NCI-H526 treated with DMSO at 0.1 percent for 48 hours (cell line): ENCODE data around the gene XRCC6.

ENCODE experiments used
- DNase-seq: peaks from one replicate; lab custom pipeline; 2025; lab: John Stamatoyannopoulos, UW

XRCC6 gene

DNA sequence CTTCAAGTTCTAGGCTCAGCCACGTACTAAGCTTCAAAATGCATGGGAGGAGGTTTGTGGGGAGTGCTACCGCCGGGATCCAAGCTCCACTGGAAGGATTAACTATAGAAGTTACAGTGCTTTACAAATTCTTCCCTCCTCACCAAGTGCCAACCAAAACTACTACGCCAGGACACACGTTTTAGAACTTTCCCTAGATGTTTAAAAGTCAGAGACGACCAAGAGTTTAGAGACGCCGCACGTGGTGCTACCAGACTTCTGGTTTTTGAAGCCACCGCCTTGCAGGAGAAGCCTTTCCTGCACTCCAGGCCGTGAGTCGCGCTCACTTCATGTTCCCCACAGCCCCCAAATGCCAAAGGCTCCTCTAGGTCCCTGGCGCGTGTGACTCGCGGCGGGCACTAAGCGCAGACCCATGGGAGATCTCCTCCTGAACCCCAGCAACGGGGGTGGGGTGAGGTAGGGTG, 66.8 kb downstream of the XRCC6 start:
- no peak for DNase-seq

DNA sequence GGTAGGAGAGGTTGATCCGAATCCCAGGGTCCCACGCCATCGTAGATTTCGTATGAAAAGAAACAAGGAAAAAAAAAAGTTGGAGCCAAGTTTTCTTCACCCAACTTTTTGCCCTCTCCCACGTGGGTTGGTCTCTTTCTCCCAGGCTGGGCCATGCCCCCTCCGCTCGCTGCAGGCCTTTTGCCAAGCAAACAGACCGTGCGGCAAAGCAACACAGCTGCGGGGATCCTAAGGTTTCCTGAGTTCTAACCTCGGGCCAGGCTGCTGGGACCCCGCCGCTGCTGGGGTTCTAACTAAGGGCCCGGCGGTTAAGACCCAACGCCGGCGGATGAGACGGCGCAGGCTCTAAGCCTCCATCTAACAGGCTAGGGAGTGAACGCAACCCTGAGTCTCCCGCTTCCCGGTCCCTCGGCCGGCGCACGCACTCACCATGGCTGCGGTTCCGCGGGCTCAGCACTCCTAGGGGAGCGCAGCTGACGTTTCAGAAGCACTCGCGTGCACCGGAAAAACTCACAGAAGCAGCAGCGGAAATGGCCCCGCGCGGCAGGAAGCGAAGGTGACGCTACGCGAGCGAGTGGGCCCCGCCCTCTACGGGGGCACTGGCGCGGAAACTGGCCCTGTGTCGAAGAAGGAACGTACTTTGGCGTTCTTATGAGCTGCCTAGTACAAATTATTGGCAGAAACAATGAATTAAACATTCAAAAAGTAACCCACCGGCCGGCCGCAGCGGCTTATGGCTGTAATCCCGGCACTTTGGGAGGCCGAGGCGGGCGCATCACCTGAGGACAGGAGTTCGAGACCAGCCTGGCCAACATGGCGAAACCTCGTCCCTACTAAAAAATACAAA, 67.5 kb downstream of the XRCC6 start, which contains the start of gene SNU13:
TSS of gene SNU13 (minus strand) at position 503 of the 847 bp plus-strand sequence. CDS start at position 432, 71 bp downstream.
- DNase-seq, result peak; percentile 60

DNA sequence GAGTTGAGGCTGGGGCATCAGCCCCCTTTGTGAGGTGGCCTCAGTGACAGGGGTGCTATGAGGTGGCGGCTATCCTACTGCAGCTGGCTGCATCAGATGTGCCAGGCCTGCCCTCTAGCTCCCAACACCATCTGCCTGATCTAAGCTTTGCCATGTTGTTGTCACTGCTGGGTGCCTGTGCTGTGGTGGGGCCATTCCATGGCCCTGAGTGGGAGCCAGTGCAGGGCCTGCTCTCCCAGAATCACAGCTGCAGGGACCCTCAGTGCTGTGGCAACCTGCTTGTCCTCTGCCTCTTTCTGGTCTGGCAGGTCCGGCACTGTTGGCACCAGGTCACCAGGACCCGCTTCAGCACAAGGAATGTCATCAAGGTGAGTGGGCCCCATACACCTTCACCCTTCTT, 69.4 kb downstream of the XRCC6 start:
- DNase-seq, result no peak

DNA sequence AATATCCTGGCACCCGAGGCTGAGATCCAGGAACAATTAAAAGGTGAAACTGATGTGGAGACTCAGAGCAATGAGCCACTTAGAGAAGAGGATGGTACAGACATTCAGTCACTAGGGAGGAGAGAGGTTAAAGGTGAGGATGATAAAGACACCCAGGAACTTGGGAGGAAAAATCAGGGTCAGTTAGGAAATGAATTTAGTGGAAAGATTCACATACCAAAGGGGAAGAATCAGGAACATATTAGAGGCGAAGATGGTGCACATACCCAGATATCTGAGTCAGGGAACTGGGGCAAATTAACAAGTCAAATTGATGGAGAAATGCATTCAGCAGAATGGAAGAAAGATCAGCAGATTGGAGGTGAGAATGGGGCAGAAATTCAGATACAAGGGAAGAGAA, 74.1 kb downstream of the XRCC6 start:
- DNase-seq, result no peak

DNA sequence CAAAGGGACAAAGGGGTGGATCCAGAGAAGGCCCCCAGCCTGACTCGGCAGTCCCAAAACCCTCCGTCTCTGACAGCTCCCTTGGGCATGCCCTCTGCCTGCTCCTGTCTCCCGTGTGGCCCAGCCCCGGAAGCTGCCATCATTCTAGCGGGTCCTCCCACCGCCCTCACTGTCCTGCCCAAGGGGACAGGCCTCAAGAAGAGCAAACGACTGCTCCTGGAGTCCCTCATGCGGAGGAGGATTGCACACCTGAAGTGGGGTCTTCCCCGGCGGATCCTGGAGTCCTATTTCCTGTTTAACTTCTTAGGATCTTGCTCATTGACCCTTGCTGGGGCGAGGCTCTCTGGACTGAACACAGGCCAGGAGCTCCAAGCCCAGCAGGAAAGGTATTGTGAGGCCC, 75.6 kb downstream of the XRCC6 start:
- DNase-seq, result no peak

DNA sequence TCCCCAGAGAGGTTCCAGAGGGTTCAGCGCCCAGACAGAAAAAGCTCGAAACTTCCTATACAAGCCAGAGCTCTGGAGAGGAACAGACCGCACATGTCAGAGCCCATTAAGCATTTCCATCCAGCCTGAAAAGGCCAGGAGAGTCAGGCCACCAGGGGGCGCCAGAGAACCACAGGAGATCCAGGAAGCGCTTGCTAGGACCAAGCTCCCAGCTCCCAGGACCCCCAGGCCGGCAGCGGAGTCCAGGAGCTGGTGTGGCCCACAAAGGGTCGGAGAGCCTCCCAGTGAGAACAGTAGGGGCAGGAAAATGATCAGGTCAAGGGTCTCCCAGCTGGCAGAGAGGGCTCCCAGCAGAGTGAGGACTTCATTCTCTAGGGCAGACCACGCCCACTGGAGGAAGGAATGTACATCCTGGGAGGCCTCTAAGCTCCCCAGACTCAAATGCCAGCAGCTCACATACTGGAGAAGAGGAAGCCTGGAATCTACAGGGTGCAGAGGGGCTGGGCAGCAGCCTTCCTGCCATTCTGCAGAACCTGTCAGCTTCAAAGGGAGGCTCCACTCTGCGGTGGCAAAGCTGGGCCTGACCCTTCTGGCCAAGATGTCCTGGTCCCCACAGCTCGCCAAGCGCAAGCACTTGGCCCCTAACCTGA, 76.2 kb downstream of the XRCC6 start:
- peak; percentile 69 for DNase-seq

DNA sequence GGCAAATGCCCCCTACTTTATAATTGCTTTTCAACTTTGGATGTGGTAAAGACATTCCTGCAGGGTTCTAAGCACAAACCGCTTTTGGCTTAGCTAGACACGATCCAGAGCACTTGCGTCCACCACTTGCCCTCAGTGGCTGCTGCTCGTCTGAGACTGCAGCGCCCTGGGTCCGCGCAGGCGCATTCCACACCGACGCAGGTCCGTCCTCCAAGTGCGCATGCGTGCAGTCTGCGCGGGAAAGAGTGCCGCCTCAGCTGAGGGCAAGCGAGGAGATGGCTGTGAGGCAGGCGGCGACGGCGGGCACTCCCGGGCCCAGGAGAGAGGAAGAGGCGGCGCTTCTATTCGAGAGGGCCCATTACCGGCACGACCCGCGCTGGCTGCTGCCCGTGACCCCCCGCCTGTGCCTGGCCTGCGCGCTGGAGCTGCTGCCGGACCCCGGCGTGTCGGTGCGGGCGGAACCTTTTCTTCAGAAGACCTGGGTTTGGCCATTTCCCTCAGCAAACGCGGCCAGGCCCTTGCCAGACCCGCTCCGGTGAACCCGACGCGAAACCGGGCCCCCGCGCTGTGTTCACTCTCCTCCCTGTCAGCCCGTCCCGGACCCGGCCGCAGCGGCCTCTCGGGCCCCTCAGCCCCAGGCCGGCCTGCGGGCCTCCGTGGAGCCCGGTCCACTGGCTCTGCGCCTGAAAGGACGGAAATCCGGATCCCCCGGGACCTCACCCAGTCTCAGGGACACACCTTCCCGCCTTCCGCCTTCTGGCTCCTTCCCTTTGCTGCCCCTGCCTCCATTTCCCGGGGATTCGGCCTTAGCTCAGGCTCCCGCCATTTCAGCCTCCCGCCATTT, 78.4 kb downstream of the XRCC6 start, which contains the start of gene MEI1:
TSS of gene MEI1 (plus strand) at position 240 of the 844 bp plus-strand sequence. CDS start at position 276, 36 bp downstream.
- no peak for DNase-seq

DNA sequence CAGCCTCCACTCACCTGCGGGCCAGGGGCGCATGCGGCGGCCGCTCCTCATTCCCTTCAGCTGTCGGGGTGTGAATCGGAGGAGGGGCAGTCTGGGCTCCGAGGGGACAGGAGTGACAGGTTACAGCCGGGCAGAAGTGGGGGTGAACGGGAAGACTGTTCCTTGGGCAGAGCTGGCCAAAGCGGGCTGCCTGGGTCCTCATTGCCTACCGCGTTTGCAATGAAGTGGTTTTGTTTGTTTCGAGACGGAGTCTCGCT, 78.9 kb downstream of the XRCC6 start:
- DNase-seq, result no peak

DNA sequence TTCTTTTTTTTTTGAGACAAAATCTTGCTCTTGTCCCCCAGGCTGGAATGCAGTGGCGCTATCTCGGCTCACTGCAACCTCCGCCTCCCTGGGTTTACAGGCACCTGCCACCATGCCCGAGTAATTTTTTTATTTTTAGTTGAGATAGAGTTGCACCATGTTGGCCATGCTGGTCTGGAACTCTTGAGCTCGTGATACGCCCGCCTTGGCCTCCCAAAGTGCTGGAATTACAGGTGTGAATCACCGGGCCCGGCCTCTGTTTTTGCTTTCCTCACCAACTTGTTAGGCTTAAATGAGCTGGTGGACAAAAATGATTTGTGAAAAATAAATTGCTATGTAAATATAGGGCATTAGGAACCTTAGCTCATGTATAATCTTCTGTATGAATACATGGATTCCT, 81.7 kb downstream of the XRCC6 start:
- DNase-seq, result no peak

DNA sequence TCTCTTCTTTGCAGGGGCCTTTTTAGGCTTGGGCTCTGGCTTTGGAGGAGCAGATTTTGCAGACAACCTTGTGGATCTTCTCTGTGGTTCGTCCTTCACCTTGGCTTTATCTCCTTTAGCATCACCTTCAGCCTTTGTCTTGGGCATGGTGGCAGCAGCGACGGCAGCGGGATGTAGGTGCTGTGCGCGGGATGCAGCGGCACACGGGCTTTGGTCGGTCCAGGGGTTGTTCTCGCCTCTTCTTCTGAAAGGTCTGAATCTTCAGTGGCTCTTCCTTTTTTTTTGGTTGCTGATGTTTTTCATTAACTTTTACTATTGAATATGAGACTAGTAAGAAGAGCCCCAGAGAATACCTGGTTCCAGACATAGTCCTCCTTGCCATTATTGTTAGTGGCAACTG, 88.2 kb downstream of the XRCC6 start:
- DNase-seq, result no peak

DNA sequence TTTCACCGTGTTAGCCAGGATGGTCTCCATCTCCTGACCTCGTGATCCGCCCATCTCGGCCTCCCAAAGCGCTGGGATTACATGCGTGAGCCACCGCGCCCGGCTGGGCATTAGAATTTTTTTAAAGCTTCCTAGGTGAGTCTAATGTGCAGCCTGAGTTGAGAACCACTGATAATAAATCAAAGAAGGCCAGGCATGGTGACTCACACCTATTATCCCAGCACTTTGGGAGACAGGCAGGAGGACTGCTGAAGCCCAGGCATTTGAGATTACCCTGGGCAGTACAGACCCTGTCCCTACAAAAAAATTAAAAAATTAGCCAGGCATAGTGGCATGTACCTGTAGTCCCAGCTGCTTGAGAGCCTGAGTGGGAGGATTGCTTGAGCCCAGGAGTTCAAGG, 91.9 kb downstream of the XRCC6 start:
- no peak for DNase-seq
